Mammary epithelial cell (primary cell): ENCODE measurements around the gene DACT2.

ENCODE experiments used
- CTCF ChIP-seq, 2 donors: IDR thresholded peaks in 1 of 2; conservative IDR thresholded peaks in 1 of 2; 2 replicates each; pipeline ENCODE4 v1.5.1; 2011 to 2012; ENCODE audit warnings: inconsistent platforms in 2 of 2, low read length in 2 of 2, mild to moderate bottlenecking in 2 of 2, control low read depth in 1 of 2, low read depth in 1 of 2; ENCODE audit not compliant: insufficient read depth in 1 of 2; ENCODE audit errors: extremely low read depth in 1 of 2
- EZH2 ChIP-seq: IDR thresholded peaks from 2 replicates; pipeline ENCODE4 v1.6.1; 2012; ENCODE audit warnings: low read length, inconsistent platforms, borderline replicate concordance

GRCh38 chr6:168279403-168279935 lies 40.1 kb downstream of the DACT2 start:
- TF ChIP-seq EZH2 (no peak), CTCF (conservative IDR thresholded peaks at IDR 0.05 in 1 of 2, IDR thresholded peaks at IDR 0.05 in 1 of 2; ENCODE audit: extremely low read depth in 1 of 2, insufficient read depth in 1 of 2, low read depth in 1 of 2, low read length in 2 of 2) (no peak)
